K562 (cell line): ENCODE measurements around the gene ATXN3L.

Experiments
- CHD4 ChIP-seq: fragments of 200-600 bp; sonication (generic); IDR thresholded peaks from 3 replicates; pipeline ENCODE4 v1.6.1; 2012; ENCODE audit warnings: low read depth, mild to moderate bottlenecking, mixed read lengths, low read length, inconsistent platforms; ENCODE audit not compliant: insufficient read depth, insufficient replicate concordance, poor library complexity, severe bottlenecking
- FOSL1 ChIP-seq: fragments of 200-800 bp; sonication (Bioruptor generic); conservative IDR thresholded peaks from 2 replicates; pipeline ENCODE4 v1.6.1; 2016; ENCODE audit warnings: missing genetic modification characterization, missing compliant biosample characterization
- NFIC ChIP-seq: fragments of 450-650 bp; IDR thresholded peaks from 2 replicates; pipeline ENCODE4 v1.6.1; 2017; ENCODE audit warnings: mild to moderate bottlenecking, inconsistent platforms
- XRCC5 ChIP-seq: fragments of 200-400 bp; formaldehyde crosslinking; IDR thresholded peaks from 2 replicates; pipeline ENCODE4 v1.6.1; 2017; ENCODE audit warnings: low read depth, mild to moderate bottlenecking, low read length
- TF ChIP-seq, protein P1 (sequence below), 3 experiments: IDR thresholded peaks in 2 of 3; conservative IDR thresholded peaks in 1 of 3; 2 replicates each; pipeline ENCODE4 v1.5.1; 2011 to 2012; ENCODE audit warnings: low read length in 3 of 3, mild to moderate bottlenecking in 3 of 3, control low read depth in 2 of 3, improper control_type of control experiment in 1 of 3, inconsistent platforms in 1 of 3, low read depth in 1 of 3, mixed read lengths in 1 of 3, moderate library complexity in 1 of 3; ENCODE audit not compliant: insufficient read depth in 2 of 3
- TF ChIP-seq, protein P2 (sequence below): fragments of 250-450 bp; sonication (Bioruptor Pico); IDR thresholded peaks from 2 replicates; pipeline ENCODE4 v1.5.0; 2021; ENCODE audit warnings: mild to moderate bottlenecking, borderline replicate concordance

DNA sequence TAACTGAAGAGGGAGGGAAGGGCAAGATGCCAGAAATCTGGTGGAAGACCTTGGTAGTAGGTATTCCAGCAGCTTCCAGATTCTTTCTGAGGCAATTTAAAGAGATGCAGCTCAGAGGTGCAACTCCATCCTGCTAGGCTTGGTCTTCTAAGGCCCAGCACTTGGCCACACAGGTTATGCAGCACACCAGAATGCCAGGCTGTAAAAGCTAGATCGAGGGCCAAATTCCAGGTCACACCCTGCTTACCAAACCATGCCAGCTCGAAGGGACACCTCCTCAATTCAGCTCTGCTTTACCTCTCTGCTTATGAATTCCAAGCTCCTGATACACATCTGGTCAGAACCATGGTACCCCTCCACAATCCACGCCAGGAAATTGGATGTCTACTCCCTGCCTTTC is 19.8 kb upstream of the ATXN3L start:
- TF ChIP-seq, protein P1, sequence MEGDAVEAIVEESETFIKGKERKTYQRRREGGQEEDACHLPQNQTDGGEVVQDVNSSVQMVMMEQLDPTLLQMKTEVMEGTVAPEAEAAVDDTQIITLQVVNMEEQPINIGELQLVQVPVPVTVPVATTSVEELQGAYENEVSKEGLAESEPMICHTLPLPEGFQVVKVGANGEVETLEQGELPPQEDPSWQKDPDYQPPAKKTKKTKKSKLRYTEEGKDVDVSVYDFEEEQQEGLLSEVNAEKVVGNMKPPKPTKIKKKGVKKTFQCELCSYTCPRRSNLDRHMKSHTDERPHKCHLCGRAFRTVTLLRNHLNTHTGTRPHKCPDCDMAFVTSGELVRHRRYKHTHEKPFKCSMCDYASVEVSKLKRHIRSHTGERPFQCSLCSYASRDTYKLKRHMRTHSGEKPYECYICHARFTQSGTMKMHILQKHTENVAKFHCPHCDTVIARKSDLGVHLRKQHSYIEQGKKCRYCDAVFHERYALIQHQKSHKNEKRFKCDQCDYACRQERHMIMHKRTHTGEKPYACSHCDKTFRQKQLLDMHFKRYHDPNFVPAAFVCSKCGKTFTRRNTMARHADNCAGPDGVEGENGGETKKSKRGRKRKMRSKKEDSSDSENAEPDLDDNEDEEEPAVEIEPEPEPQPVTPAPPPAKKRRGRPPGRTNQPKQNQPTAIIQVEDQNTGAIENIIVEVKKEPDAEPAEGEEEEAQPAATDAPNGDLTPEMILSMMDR (IDR thresholded peaks at IDR 0.05 in 2 of 3, conservative IDR thresholded peaks at IDR 0.05 in 1 of 3; ENCODE audit: insufficient read depth in 2 of 3, low read depth in 1 of 3, low read length in 3 of 3): no peak
- TF ChIP-seq XRCC5 (no peak), CHD4 (no peak), NFIC (no peak), FOSL1 (tag) (no peak)
- TF ChIP-seq, protein P2, sequence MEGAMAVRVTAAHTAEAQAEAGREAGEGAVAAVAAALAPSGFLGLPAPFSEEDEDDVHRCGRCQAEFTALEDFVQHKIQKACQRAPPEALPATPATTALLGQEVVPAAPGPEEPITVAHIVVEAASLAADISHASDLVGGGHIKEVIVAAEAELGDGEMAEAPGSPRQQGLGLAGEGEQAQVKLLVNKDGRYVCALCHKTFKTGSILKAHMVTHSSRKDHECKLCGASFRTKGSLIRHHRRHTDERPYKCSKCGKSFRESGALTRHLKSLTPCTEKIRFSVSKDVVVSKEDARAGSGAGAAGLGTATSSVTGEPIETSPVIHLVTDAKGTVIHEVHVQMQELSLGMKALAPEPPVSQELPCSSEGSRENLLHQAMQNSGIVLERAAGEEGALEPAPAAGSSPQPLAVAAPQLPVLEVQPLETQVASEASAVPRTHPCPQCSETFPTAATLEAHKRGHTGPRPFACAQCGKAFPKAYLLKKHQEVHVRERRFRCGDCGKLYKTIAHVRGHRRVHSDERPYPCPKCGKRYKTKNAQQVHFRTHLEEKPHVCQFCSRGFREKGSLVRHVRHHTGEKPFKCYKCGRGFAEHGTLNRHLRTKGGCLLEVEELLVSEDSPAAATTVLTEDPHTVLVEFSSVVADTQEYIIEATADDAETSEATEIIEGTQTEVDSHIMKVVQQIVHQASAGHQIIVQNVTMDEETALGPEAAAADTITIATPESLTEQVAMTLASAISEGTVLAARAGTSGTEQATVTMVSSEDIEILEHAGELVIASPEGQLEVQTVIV (CRISPR knock-in tag): no peak
